ENCODE data around the gene MYOCOS.

The MYOCOS gene

DNA sequence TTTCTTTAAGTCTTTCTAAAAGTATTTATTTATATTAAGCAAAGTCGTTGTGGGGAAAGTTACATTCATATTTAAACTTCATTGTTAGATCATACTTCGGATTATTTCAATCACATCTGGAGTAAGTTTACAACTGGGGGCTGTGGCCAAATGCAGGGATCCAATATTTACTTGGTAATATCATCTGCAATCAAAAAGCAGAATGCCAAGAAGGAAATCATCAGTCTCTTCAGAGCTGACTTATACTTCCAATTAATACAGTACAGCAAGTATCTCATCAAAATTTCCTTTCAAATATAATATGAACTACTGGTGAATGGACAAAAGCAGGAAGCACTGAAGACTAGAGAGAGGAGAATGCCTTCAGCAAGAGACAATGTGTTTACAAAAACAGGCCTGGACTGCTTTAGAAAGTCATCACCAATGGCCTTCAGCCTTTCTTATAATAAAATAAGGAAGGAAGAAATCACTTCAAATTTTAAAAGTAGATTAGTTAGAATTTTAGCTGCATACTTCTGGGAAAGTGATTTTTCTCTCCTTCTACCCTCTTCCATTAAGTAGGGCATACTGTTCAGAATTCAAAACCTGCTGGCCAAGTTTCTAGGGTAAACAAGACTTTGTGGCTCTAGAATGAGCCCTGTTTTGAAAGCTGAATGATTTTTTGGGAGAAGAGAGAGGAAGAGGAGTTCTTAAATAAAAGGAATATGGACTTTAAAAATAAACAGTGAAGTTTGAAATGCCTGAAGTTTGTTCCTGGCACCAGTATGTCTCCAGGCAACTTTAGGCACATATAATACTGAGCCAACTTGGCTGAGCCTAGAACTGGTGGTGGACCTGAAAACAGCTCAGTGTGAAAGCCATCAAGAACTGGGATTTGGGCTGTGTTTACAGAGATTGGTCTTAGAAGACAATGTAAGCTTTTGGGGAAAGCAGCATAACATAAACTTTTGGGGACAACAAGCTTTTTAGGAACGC lies 52.7 kb downstream of the MYOCOS start:
- TF ChIP-seq, protein P1, sequence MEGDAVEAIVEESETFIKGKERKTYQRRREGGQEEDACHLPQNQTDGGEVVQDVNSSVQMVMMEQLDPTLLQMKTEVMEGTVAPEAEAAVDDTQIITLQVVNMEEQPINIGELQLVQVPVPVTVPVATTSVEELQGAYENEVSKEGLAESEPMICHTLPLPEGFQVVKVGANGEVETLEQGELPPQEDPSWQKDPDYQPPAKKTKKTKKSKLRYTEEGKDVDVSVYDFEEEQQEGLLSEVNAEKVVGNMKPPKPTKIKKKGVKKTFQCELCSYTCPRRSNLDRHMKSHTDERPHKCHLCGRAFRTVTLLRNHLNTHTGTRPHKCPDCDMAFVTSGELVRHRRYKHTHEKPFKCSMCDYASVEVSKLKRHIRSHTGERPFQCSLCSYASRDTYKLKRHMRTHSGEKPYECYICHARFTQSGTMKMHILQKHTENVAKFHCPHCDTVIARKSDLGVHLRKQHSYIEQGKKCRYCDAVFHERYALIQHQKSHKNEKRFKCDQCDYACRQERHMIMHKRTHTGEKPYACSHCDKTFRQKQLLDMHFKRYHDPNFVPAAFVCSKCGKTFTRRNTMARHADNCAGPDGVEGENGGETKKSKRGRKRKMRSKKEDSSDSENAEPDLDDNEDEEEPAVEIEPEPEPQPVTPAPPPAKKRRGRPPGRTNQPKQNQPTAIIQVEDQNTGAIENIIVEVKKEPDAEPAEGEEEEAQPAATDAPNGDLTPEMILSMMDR (IDR thresholded peaks at IDR 0.05; ENCODE audit: borderline replicate concordance, insufficient read depth, low read depth, low read length), result no peak
- H3K4me3 ChIP-seq (ENCODE audit: low read depth, low read length), result no peak overlapping the region
